GM19035 (cell line): ENCODE results near the gene PUSL1.

Experiments
- ATAC-seq: cut with Tn5 transposase; IDR thresholded peaks from one replicate; pipeline ENCODE4 v1.9.1; 2021; ENCODE audit not compliant: unreplicated experiment

Gene PUSL1

GRCh38 chr1:1321477-1321876, 13.1 kb downstream of the PUSL1 start:
- no peak for ATAC-seq

GRCh38 chr1:1322418-1322817, 14.0 kb downstream of the PUSL1 start:
- no peak for ATAC-seq

- ATAC-seq: no peak
Observed at GRCh38 chr1:1322952-1323351, 14.6 kb downstream of the PUSL1 start.

GRCh38 chr1:1324084-1324523, 15.7 kb downstream of the PUSL1 start:
- peak; percentile 27 for ATAC-seq

GRCh38 chr1:1324524-1325287, 16.3 kb downstream of the PUSL1 start, which contains the start of the genes CPTP and INTS11:
TSS of gene CPTP (plus strand) at chr1:1324802. CDS start at chr1:1326911, 2,109 bp downstream.
TSS of gene INTS11 (minus strand) at chr1:1324660. CDS start at chr1:1324608, 52 bp downstream.
- peak; percentile 74 for ATAC-seq

- no peak for ATAC-seq
Observed at GRCh38 chr1:1325288-1326074, 17.1 kb downstream of the PUSL1 start.

- no peak for ATAC-seq
Observed at GRCh38 chr1:1326075-1326605, 17.7 kb downstream of the PUSL1 start.

- no peak for ATAC-seq
Observed at GRCh38 chr1:1327291-1327690, 18.9 kb downstream of the PUSL1 start.

GRCh38 chr1:1328254-1328653, 19.9 kb downstream of the PUSL1 start:
- no peak for ATAC-seq

GRCh38 chr1:1329304-1330210, 21.2 kb downstream of the PUSL1 start:
- no peak for ATAC-seq

- ATAC-seq: no peak
Observed at GRCh38 chr1:1330366-1331067, 22.1 kb downstream of the PUSL1 start.

GRCh38 chr1:1331068-1331965, 22.9 kb downstream of the PUSL1 start, which contains the start of gene TAS1R3:
TSS of gene TAS1R3 (plus strand) at chr1:1331280. CDS start at chr1:1331346, 66 bp downstream.
- ATAC-seq: no peak

GRCh38 chr1:1332031-1332755, 23.8 kb downstream of the PUSL1 start:
- ATAC-seq: no peak

- no peak for ATAC-seq
Observed at GRCh38 chr1:1332774-1333480, 24.5 kb downstream of the PUSL1 start.

GRCh38 chr1:1333551-1334241, 25.3 kb downstream of the PUSL1 start:
- no peak for ATAC-seq

- no peak for ATAC-seq
Observed at GRCh38 chr1:1334835-1335234, 26.4 kb downstream of the PUSL1 start.

GRCh38 chr1:1335283-1335682, 26.9 kb downstream of the PUSL1 start:
- no peak for ATAC-seq
